HUES64 (cell line): ENCODE measurements around the gene SHKBP1.

ENCODE experiments used
- H3K27ac ChIP-seq: 2 replicates; pipeline ENCODE4 v1.7.0; 2013; ENCODE audit warnings: low read depth, low read length, inconsistent platforms
- H3K27me3 ChIP-seq: 2 replicates; pipeline ENCODE4 v1.6.1; 2013; ENCODE audit warnings: mild to moderate bottlenecking, low read length; ENCODE audit not compliant: insufficient read depth
- H3K36me3 ChIP-seq: 2 replicates; pipeline ENCODE4 v1.6.1; 2013; ENCODE audit warnings: mild to moderate bottlenecking, low read length; ENCODE audit not compliant: insufficient read depth
- H3K4me1 ChIP-seq: 2 replicates; pipeline ENCODE4 v1.6.1; 2013; ENCODE audit warnings: mild to moderate bottlenecking, low read length, moderate library complexity; ENCODE audit not compliant: insufficient read depth
- H3K4me3 ChIP-seq: 2 replicates; pipeline ENCODE4 v1.5.1; 2013; ENCODE audit warnings: mild to moderate bottlenecking, low read length, moderate library complexity
- H3K9ac ChIP-seq: 2 replicates; pipeline ENCODE4 v1.6.1; 2013; ENCODE audit warnings: mild to moderate bottlenecking, low read depth, low read length
- H3K9me3 ChIP-seq: 2 replicates; pipeline ENCODE4 v1.6.1; 2013; ENCODE audit warnings: low read depth, low read length; ENCODE audit not compliant: insufficient read depth
- WGBS: fragments of 150-250, 120-280 bp; methylation state at CpG from one replicate; pipeline ENCODE4 v1.1.7; 2013; ENCODE audit warnings: missing lambda C conversion rate; 5-methylcytosine and 5-hydroxymethylcytosine counted together

SHKBP1 gene

GRCh38 chr19:40604171-40604646 lies 27.5 kb downstream of the SHKBP1 start:
- Histone ChIP-seq H3K27ac (no peak overlapping the region), H3K9ac (no peak overlapping the region), H3K4me3 (no peak overlapping the region), H3K9me3 (no peaks in the 10 kb centered on the region), H3K4me1 (peaks cover 26% of the 10 kb centered on the region), H3K27me3 (peaks cover 84% of the 10 kb centered on the region), H3K36me3 (no peaks in the 10 kb centered on the region)
- WGBS = 7% methylated on average over 18 of the region's 18 CpGs

- no peaks in the 10 kb centered on the region for H3K36me3 ChIP-seq
- peaks cover 21% of the 10 kb centered on the region for H3K4me1 ChIP-seq
- peak overlapping the region; percentile 60 for H3K4me3 ChIP-seq
- H3K27ac ChIP-seq = no peak overlapping the region
- H3K9ac ChIP-seq = no peak overlapping the region
- H3K27me3 ChIP-seq = peaks cover 83% of the 10 kb centered on the region
- WGBS = 32% methylated on average over 29 of the region's 29 CpGs
- no peaks in the 10 kb centered on the region for H3K9me3 ChIP-seq
These were observed 28.1 kb downstream of the SHKBP1 start for GRCh38 chr19:40604647-40605215.

- Histone ChIP-seq H3K9ac (no peak overlapping the region), H3K27me3 (peaks cover 80% of the 10 kb centered on the region), H3K36me3 (no peaks in the 10 kb centered on the region), H3K4me3 (peak overlapping the region; percentile 60), H3K27ac (no peak overlapping the region; the same call in 1 of the 2 replicates), H3K4me1 (peaks cover 21% of the 10 kb centered on the region), H3K9me3 (no peaks in the 10 kb centered on the region)
- under 1% methylated on average over 71 of the region's 71 CpGs for WGBS
These were observed 28.7 kb downstream of the SHKBP1 start for GRCh38 chr19:40605216-40605971.

GRCh38 chr19:40607311-40608239 lies 30.9 kb downstream of the SHKBP1 start:
- Histone ChIP-seq H3K4me1 (peaks cover 19% of the 10 kb centered on the region), H3K9me3 (no peaks in the 10 kb centered on the region), H3K9ac (no peak overlapping the region), H3K36me3 (no peaks in the 10 kb centered on the region), H3K27me3 (peaks cover 81% of the 10 kb centered on the region), H3K27ac (no peak overlapping the region), H3K4me3 (no peak overlapping the region)
- 73% methylated on average over 31 of the region's 31 CpGs for WGBS

- 92% methylated on average over 14 of the region's 14 CpGs for WGBS
- H3K9ac ChIP-seq = no peak overlapping the region
- no peaks in the 10 kb centered on the region for H3K9me3 ChIP-seq
- peaks cover 80% of the 10 kb centered on the region for H3K27me3 ChIP-seq
- peaks cover 13% of the 10 kb centered on the region for H3K4me1 ChIP-seq
- H3K27ac ChIP-seq = no peak overlapping the region
- no peaks in the 10 kb centered on the region for H3K36me3 ChIP-seq
- H3K4me3 ChIP-seq = no peak overlapping the region
These were observed 31.6 kb downstream of the SHKBP1 start for GRCh38 chr19:40608240-40608621.

GRCh38 chr19:40608957-40609356 lies 32.3 kb downstream of the SHKBP1 start:
- 63% methylated on average over 4 of the region's 4 CpGs for WGBS
- Histone ChIP-seq H3K27ac (no peak overlapping the region), H3K36me3 (no peaks in the 10 kb centered on the region), H3K4me3 (peak overlapping the region; percentile 60), H3K27me3 (peaks cover 80% of the 10 kb centered on the region), H3K4me1 (peaks cover 10% of the 10 kb centered on the region; the same call in 1 of the 2 replicates), H3K9ac (no peak overlapping the region), H3K9me3 (no peaks in the 10 kb centered on the region)

GRCh38 chr19:40609561-40610395 lies 33.1 kb downstream of the SHKBP1 start:
- peaks cover 10% of the 10 kb centered on the region; the same call in 1 of the 2 replicates for H3K4me1 ChIP-seq
- H3K27ac ChIP-seq = no peak overlapping the region
- no peak overlapping the region for H3K9ac ChIP-seq

GRCh38 chr19:40610396-40611064 lies 33.9 kb downstream of the SHKBP1 start:
- Histone ChIP-seq H3K27ac (no peak overlapping the region), H3K36me3 (0 out of 2 replicates have a peak, but pooled peaks cover under 1% of the 10 kb centered on the region), H3K9ac (no peak overlapping the region), H3K27me3 (peaks cover 66% of the 10 kb centered on the region), H3K4me3 (peak overlapping the region; percentile 51), H3K4me1 (peaks cover 10% of the 10 kb centered on the region; the same call in 1 of the 2 replicates), H3K9me3 (no peaks in the 10 kb centered on the region)
- WGBS = 58% methylated on average over 29 of the region's 29 CpGs

More at GRCh38 chr19:40609561-40610395, 33.1 kb downstream of the SHKBP1 start:
- 2% methylated on average over 49 of the region's 50 CpGs for WGBS
- Histone ChIP-seq H3K27me3 (peaks cover 74% of the 10 kb centered on the region), H3K9me3 (no peaks in the 10 kb centered on the region), H3K4me3 (peak overlapping the region; percentile 60), H3K36me3 (no peaks in the 10 kb centered on the region)

GRCh38 chr19:40611096-40611495 lies 34.4 kb downstream of the SHKBP1 start:
- H3K36me3 ChIP-seq = 0 out of 2 replicates have a peak, but pooled peaks cover 6% of the 10 kb centered on the region
- peaks cover 61% of the 10 kb centered on the region for H3K27me3 ChIP-seq
- WGBS = 91% methylated on average over 15 of the region's 15 CpGs
- H3K27ac ChIP-seq = no peak overlapping the region
- no peaks in the 10 kb centered on the region for H3K9me3 ChIP-seq
- H3K4me3 ChIP-seq = no peak overlapping the region
- H3K4me1 ChIP-seq = peaks cover 10% of the 10 kb centered on the region; the same call in 1 of the 2 replicates
- no peak overlapping the region for H3K9ac ChIP-seq
